ENCODE measurements around the gene PCDHGC5. TPM values are rescaled to one million over a fixed set of nuclear protein-coding genes. Genes with fewer than 3 reads are reported as not detected.

Gene PCDHGC5
- total and polyA plus RNA-seq, 2 of the 8 experiments (the other 6 are each of a cell fraction or from before 2014, with no cell fraction given), result 0.41 to 1.1 TPM

- no peaks in the 10 kb centered on the region for H3K4me1 ChIP-seq (replicated peaks in 1 of 4; ENCODE audit: control insufficient read depth in 3 of 4, insufficient read depth in 4 of 4, low read length in 3 of 4)
- H3K23ac ChIP-seq (ENCODE audit: insufficient read length), result no peak overlapping the region
- CTCF ChIA-PET (ENCODE audit: partially characterized antibody), result interaction anchor here (1.0 to 50.9 kb wide), 8 partner anchors 9 to 189 kb away, joined by 3 to 1236 read pairs (median 6); partner anchors contain the start of genes DIAPH1, PCDHGA10, PCDHGA11 and PCDHGA3
- no peak overlapping the region for H3K14ac ChIP-seq (ENCODE audit: insufficient read length)
- no peak overlapping the region for H2BK120ac ChIP-seq (replicated peaks; ENCODE audit: low read depth, low read length)
- no peaks in the 10 kb centered on the region for H3K79me2 ChIP-seq (ENCODE audit: control insufficient read depth in 1 of 2, insufficient read depth in 2 of 2, low read length in 2 of 2)
- H4K20me1 ChIP-seq (replicated peaks in 1 of 2; ENCODE audit: control insufficient read depth in 1 of 2, insufficient read depth in 2 of 2, low read length in 2 of 2), result no peaks in the 10 kb centered on the region
- no peak overlapping the region for H2AFZ ChIP-seq (ENCODE audit: low read length)
- FAIRE-seq, result no peak
- 100% methylated on average over 1 of the region's 1 CpG; no CpG with 5 or more reads in 1 of the 2 experiments for whole genome bisulfite sequencing, 2 experiments (ENCODE audit: extremely low coverage in 1 of 2, insufficient coverage in 1 of 2, insufficient read length in 1 of 2, insufficient replicate concordance in 2 of 2, low coverage in 1 of 2, low lambda C conversion rate in 2 of 2, missing lambda C conversion rate in 1 of 2)
- no peak overlapping the region for H2BK5ac ChIP-seq (ENCODE audit: low read depth, low read length)
- H4K8ac ChIP-seq (ENCODE audit: extremely low read depth, insufficient read depth, low read length), result no peak overlapping the region
- no peak overlapping the region for H3K4me2 ChIP-seq (ENCODE audit: insufficient read depth in 1 of 2, low read depth in 2 of 2, low read length in 2 of 2)
- DNase-seq (ENCODE audit: low read depth in 1 of 2, low spot score in 2 of 2), result no peak
- no peak overlapping the region for H3K27ac ChIP-seq (ENCODE audit: low read depth, low read length)
- H3K56ac ChIP-seq (replicated peaks; ENCODE audit: insufficient read length, low read depth, low read length), result no peak overlapping the region
- H3K36me3 ChIP-seq (ENCODE audit: control insufficient read depth in 2 of 4, insufficient read depth in 4 of 4, low read length in 3 of 4), result peaks cover 11 to 33% (median 17%) of the 10 kb centered on the region in 4 experiments
- POLR2A ChIA-PET (ENCODE audit: partially characterized antibody), result no interaction called here
- no peak overlapping the region for H2BK12ac ChIP-seq (ENCODE audit: low read depth, low read length)
- H4K91ac ChIP-seq (replicated peaks; ENCODE audit: insufficient read length, low read length), result no peak overlapping the region
- no peaks in the 10 kb centered on the region for H3K79me1 ChIP-seq (ENCODE audit: low read depth, low read length)
- H4K5ac ChIP-seq (ENCODE audit: insufficient read length, low read depth, low read length), result no peak overlapping the region
- H3K23me2 ChIP-seq (ENCODE audit: low read depth, low read length), result no peaks in the 10 kb centered on the region
- H3K9ac ChIP-seq (replicated peaks in 1 of 4; ENCODE audit: extremely low read depth in 1 of 4, low read depth in 3 of 4, low read length in 3 of 4), result no peak overlapping the region
- no peak overlapping the region for H3K4me3 ChIP-seq (ENCODE audit: extremely low read depth in 1 of 4, insufficient read depth in 2 of 4, low read depth in 3 of 4, low read length in 4 of 4)
- no peaks in the 10 kb centered on the region for H3K9me3 ChIP-seq (ENCODE audit: insufficient read depth in 2 of 2, low read depth in 1 of 2, low read length in 1 of 2)
- H3K27me3 ChIP-seq (replicated peaks in 1 of 4; ENCODE audit: control insufficient read depth in 3 of 4, extremely low read depth in 1 of 4, insufficient read depth in 3 of 4, low read length in 3 of 4), result no peaks in the 10 kb centered on the region
- H2BK20ac ChIP-seq (ENCODE audit: low read length), result no peak overlapping the region
- no peak for TF ChIP-seq CTBP2 (IDR thresholded peaks at IDR 0.05; ENCODE audit: borderline replicate concordance, insufficient read depth, insufficient read length, low read length)
- no peak for TF ChIP-seq SP2 (IDR thresholded peaks at IDR 0.05; ENCODE audit: low read length)
- TF ChIP-seq SIN3A (conservative IDR thresholded peaks at IDR 0.05 in 1 of 2, IDR thresholded peaks at IDR 0.05 in 1 of 2; ENCODE audit: low read depth in 1 of 2, low read length in 2 of 2), result no peak
- TF ChIP-seq NANOG (IDR thresholded peaks at IDR 0.05; ENCODE audit: insufficient read depth, low read depth, low read length, poor library complexity, severe bottlenecking), result no peak
- TF ChIP-seq ASH2L (IDR thresholded peaks at IDR 0.05; ENCODE audit: low read length), result no peak
- TF ChIP-seq BCL11A (IDR thresholded peaks at IDR 0.05; ENCODE audit: low read depth in 2 of 2, low read length in 2 of 2), result no peak
- no peak for TF ChIP-seq TBP (IDR thresholded peaks at IDR 0.05; ENCODE audit: low read depth, low read length)
- no peak for TF ChIP-seq ZNF274 (IDR thresholded peaks at IDR 0.05; ENCODE audit: borderline replicate concordance, extremely low read depth, low read length)
- no peak overlapping the region for H2AK5ac ChIP-seq (ENCODE audit: low read depth, low read length)
- no peak overlapping the region for H3K18ac ChIP-seq (ENCODE audit: extremely low read depth, low read length)
- H2BK15ac ChIP-seq (ENCODE audit: low read length), result no peak overlapping the region
- H3K4ac ChIP-seq (replicated peaks; ENCODE audit: insufficient read length, low read depth, low read length), result no peak overlapping the region
Observed at GRCh38 chr5:141532726-141533125, 43.8 kb downstream of the PCDHGC5 start.

Data from H1 (cell line).